NCI-H2029 (cell line): ENCODE results near the gene FST.

Experiments
- DNase-seq: peaks from one replicate; lab custom pipeline; 2025; lab: John Stamatoyannopoulos, UW

The FST gene, protein sequence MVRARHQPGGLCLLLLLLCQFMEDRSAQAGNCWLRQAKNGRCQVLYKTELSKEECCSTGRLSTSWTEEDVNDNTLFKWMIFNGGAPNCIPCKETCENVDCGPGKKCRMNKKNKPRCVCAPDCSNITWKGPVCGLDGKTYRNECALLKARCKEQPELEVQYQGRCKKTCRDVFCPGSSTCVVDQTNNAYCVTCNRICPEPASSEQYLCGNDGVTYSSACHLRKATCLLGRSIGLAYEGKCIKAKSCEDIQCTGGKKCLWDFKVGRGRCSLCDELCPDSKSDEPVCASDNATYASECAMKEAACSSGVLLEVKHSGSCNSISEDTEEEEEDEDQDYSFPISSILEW

GRCh38 chr5:53480416-53481158 lies at the start of gene FST:
Gene FST, plus strand, starts transcription at chr5:53480629. Its CDS starts 163 bp downstream, at chr5:53480792.
- DNase-seq = no peak

DNA sequence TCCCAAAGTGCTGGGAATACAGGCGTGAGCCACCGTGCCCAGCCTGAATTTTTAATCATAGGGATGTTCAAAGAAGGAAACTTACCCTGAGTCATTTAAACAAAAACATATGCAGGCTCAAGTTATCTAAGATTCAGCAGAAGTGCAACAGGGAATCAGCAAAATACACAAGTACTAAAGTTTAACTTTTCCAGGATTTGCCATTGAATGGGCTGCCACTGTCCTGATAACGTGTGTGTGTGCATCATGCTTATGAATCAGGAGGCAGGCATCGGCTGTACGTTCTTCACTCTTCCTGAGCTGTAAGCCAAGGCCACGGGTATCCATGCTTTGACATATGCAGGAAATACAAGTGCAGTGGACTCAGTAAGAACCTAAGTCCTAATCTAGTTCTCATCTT lies 48.8 kb upstream of the FST start:
- DNase-seq = no peak

DNA sequence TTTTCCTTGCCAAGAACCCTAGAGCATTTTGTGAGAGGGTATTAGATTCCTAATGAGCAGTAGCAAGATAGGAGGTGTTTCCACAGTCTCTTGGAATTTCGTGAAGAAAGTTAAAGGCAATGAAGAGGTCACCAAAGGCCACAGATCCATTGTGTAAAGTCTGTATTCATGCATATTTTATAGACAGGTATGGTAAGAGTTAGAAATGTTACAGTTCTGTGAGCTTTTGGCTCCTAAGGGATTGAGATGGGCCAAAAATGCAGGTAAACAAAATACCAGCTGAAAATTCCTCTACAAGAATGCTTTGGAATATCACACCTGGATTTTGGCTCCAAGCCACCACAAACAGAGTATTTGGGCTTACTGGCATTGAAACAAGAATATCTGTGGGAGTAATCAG lies 47.4 kb upstream of the FST start:
- DNase-seq = no peak

GRCh38 chr5:53434541-53434940 lies 45.9 kb upstream of the FST start:
- no peak for DNase-seq

GRCh38 chr5:53436480-53437191 lies 43.8 kb upstream of the FST start:
- no peak for DNase-seq

DNA sequence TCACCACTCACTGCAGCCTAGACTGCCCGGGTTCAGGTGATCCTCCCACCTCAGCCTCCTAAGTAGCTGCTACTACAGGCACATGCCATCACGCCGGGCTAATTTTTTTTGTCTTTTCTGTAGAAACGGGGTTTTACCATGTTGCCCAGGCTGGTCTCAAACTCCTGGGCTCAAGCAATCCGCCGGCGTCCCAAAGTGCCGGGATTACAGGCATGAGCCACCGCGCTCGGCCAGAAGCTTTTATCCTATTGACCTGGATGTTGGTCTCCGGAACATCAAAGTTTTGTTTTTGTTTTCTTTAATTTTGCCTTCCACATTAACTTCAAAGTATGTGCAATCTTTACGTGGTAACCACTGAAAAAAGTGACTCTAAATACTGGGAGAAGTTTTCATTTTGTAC lies 42.4 kb upstream of the FST start:
- DNase-seq = no peak

GRCh38 chr5:53438486-53439472 lies 41.6 kb upstream of the FST start:
- DNase-seq = no peak

- DNase-seq = no peak
These were observed 37.5 kb upstream of the FST start for GRCh38 chr5:53442961-53443360.

GRCh38 chr5:53445569-53445968 lies 34.9 kb upstream of the FST start:
- no peak for DNase-seq

DNA sequence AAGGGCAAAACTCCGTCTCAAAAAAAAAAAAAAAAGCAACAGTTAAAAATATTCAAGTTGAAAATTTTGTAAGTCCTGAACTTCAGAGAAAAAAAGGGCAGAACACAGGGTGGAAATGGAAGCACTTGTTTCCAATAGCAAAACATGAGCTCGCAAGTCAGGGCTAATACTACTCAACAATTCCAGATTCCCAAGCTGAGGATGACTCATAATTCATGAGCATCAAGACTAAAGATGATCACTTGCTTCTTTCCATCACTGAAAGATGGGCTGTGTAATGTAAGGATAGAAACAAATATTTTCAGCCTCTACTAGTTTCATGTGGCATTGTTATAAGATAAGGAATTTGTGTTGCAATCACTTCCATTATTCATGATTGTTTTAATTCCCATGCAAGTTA lies 33.5 kb upstream of the FST start:
- DNase-seq = no peak

GRCh38 chr5:53448851-53449250 lies 31.6 kb upstream of the FST start:
- no peak for DNase-seq

DNA sequence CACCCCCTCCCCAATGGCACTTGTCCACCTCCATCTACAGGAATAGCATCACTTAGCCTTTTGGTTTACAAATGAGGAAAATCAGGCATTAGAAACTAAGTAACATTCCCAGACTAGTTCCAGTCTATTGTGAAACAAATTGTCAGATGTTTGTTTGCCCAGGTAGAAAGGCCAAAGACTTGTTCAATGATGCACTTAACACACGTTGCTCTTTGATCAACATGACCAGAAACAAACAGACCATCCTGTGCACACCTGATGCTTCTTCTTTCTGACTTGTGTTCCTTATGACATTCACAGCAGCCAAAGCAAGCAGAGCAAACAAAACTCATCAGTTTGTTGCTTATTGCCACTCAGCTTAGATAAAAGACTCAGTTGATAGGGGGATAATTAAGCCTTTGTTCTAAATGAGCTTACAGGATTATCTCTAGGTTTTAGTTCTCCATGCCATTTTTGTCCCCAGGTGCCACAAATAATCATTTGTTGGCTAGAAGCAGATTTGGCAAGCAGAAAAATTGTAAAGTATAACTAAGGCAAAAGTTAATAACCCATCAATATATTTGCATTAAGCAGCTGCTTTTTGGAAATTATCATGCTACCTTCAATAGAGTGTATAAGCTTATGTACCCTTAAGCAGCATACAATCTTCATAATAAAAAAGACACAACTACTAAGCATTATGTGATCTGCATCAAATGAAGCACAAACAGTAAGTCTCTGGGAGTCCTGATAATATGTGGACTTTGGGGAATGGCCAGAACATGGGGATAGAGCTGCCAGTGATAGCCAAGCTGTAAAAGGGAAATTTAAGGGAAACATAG lies 26.3 kb upstream of the FST start:
- DNase-seq = no peak

DNA sequence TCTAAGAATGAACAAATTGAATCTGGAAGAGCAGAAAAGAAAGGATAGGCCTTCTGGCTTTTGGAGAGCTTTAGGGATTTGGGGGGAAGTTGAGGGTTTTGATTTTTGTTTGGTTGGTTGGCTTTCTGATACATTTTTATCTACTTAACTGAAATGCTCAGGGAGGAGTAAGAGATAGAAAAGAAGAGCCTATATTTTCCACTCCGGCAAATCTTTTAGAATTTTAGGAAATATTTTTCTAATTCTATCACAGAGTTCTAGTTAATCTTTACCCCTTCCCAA lies 25.8 kb upstream of the FST start:
- DNase-seq = no peak

GRCh38 chr5:53456366-53456765 lies 24.1 kb upstream of the FST start:
- no peak for DNase-seq

- DNase-seq = no peak
These were observed 16.4 kb upstream of the FST start for GRCh38 chr5:53463909-53464621.

- DNase-seq = no peak
These were observed 15.7 kb upstream of the FST start for GRCh38 chr5:53464722-53465121.

- DNase-seq = no peak
These were observed 10.3 kb upstream of the FST start for GRCh38 chr5:53469946-53470687.

DNA sequence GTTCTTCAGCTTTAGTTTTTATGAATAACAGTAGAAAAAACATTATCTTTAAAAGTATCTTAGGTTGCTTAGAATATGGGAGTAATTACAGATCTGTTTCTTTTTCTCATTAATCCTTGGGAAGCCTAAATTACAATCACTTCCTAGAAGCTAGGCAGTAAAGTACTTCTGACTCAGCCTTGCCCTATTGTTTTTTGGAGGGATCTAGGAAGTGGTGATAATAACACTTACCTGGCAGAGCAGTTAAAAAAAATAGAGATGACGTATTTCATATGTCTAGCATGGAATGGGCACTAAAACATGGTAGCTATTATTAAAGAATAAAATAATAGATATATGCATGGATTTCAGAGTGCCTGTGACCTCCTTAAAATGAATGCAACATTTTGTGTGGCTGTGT lies 8.2 kb upstream of the FST start:
- DNase-seq = no peak

DNA sequence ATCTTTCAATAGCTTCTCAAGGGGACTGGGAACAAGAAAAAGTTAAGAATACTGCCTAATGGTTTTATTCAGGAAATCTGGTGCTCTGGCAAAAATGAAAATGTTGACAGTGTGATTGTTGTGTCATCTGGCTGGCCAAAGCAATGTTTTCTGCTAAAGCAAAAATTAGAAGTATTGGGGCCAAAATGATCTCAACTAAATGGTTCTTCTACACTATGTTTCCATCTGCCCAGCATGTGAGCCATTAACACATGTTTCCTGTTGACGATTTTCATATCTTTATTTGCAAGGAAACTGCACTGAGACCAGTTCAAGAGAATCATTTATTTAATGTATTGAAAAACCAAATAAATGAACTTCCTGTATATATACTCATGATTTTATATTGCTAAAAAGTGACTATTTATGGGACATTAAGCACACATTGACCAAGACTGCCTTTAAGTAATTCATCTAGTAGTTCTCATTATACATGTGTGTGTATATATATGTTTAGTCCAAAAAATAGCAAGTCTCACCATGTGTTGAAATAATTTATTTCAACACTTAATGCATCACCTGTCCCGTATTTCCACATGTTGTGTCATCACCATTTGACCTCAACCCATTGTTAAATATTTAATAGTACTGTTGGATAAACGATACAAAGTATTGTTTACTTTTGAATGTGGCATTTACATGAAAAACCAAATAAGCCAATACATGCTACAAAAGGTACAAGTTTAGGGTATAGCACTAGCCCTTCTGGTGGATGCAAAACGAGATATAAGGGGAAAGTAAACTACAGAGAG lies 7.5 kb upstream of the FST start:
- DNase-seq = no peak
